ENCODE data around the gene ATP2B2.

ATP2B2 gene

DNA sequence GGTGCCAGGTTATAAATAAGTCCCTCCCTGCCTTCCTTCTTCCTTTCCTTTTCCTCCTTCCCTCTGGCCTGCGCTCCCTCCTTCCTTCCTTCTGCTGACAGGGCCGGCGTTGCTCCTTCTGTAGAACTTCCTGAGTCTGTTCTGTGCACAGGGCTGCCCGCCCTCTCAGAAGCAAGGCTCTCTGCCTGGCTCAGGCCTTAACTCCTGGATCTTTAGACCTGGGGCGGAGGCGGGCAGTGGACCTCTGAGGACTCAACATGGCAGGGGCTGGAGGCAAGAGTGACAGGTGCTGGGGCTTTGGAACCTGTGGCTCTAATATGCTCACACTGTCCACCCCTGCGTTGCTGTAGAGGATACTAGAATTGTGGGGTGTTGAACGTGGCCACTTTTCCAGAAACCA is 98.0 kb downstream of the ATP2B2 start:
- no peak for DNase-seq (ENCODE audit: low read depth in 1 of 2, low spot score in 1 of 2)
- TF ChIP-seq JUND (IDR thresholded peaks at IDR 0.05; ENCODE audit: low read depth), result no peak
- in situ Hi-C loops (cut with HindIII; ENCODE audit: low pct_unique_long_range_greater_than_20kb, low sequenced_read_pairs), result no loop called here

DNA sequence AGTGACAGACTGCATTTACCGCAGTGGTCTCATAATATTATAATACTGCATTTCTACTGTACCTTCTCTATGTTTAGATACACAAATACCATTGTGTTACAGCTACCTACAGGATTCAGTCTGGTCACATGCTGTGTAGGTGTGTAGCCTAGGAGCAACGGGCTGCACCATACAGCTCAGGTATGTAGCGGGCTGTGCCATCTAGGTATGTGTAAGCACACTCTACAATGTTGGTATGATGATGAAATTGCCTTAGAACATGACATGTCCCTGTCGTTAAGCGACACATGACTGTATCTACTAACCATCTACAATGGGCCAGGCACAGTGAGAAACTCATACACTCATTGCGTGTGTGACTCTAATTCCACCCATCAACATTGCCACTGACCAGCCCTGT is 99.0 kb downstream of the ATP2B2 start:
- in situ Hi-C loops (cut with HindIII; ENCODE audit: low pct_unique_long_range_greater_than_20kb, low sequenced_read_pairs), result no loop called here
- no peak for TF ChIP-seq JUND (IDR thresholded peaks at IDR 0.05; ENCODE audit: low read depth)
- no peak for DNase-seq (ENCODE audit: low read depth in 1 of 2, low spot score in 1 of 2)

DNA sequence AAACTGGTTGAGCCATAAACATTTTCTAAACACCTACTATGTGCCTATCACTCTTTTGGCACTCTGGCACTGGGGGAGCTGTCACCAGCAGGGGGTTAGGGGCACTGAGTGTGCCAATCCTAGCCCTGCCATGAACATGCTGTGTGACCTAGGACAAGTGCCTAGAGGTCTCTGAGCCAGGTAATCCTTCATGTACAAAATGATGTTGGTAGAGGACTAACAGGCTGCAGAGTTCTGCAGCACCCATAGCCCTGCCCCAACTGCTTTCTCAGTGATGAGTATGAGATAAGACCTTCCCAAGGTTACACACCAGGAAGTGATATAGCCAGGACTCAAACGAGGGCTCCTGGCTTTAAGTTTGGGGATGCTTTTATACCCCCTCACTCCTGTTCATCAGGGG is 99.6 kb downstream of the ATP2B2 start:
- in situ Hi-C loops (cut with HindIII; ENCODE audit: low pct_unique_long_range_greater_than_20kb, low sequenced_read_pairs), result no loop called here
- DNase-seq (ENCODE audit: low read depth in 1 of 2, low spot score in 1 of 2), result no peak
- TF ChIP-seq JUND (IDR thresholded peaks at IDR 0.05; ENCODE audit: low read depth), result no peak

DNA sequence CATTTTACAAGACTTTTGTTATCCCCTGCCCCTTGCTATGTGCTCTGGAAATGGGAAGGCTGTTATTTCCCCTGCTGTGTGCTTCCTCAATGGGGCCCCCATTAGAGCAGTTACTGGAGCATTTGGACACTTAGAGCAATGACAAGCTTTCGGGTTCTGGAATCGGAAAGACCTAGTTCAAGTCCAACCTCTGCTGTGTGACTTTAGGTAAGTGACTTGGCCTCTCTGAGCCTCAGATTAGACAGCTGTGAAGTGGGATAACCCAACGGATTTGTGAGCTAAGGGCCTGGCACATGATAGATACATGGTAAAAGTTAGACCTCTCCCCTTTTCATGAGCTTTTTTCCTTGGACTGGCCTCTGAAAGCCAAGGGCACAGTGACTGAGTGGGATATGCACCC is 100.5 kb downstream of the ATP2B2 start:
- no peak for DNase-seq (ENCODE audit: low read depth in 1 of 2, low spot score in 1 of 2)
- in situ Hi-C loops (cut with HindIII; ENCODE audit: low pct_unique_long_range_greater_than_20kb, low sequenced_read_pairs), result no loop called here

DNA sequence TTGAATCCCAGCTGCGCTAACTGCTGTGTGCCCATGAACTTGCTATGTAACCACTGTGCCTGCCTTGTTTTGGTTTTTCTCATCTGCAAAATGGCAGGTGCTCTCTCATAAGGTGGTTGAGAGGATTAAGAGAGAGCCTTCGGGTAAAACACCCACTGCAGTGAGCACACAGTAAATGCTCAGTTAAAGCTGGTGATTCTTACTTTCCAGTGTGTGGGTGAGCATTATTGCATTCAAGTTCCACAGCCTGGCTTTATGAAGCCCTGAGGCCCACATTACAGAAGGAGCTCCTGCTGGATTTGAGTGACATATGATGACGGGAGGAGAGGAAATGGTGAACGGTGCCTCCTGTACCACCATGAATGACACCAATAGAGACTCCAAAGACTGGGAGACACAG is 101.0 kb downstream of the ATP2B2 start:
- no peak for DNase-seq (ENCODE audit: low read depth in 1 of 2, low spot score in 1 of 2)
- TF ChIP-seq JUND (IDR thresholded peaks at IDR 0.05; ENCODE audit: low read depth), result no peak
- in situ Hi-C loops (cut with HindIII; ENCODE audit: low pct_unique_long_range_greater_than_20kb, low sequenced_read_pairs), result no loop called here

More for the DNA sequence above, 100.5 kb downstream of the ATP2B2 start:
- TF ChIP-seq JUND (IDR thresholded peaks at IDR 0.05; ENCODE audit: low read depth), result no peak

DNA sequence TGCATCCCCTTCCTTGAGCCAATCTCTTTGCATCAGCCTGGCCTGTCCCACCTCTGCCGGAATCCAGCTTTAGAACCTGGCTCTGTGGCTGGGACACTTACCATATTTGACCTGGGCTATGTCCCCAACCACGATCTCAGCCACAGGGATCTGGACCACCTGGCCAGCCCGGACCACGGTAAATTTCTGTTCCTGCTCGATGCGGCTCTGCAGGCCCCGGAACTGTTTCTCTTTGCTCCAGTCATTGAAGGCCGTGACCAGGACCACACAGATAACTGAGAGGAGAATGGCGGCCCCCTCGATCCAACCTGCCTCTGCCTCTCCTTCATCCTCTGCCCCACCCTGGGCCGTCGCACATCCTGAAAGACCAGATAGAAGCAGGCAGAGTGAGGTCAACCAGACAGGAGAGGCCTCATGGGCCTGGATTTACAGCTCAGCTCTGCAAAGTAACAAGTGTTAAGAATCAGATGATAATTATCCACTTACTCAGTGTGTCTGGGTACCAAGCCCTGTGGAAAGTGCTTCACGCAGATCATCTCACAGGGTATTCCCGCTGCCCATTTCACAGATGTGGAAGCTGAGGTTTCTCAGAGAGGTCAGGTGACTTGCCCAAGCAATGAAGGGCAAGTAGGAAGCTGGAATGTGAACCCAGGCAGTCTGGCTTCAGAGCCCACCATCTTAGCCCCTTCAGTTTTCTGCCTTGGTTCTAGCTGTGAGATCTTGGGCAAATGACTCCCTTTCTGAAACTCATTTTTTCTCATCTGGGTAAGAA is 103.2 kb downstream of the ATP2B2 start:
- in situ Hi-C loops (cut with HindIII; ENCODE audit: low pct_unique_long_range_greater_than_20kb, low sequenced_read_pairs), result no loop called here
- no peak for DNase-seq (ENCODE audit: low read depth in 1 of 2, low spot score in 1 of 2)
- no peak for TF ChIP-seq JUND (IDR thresholded peaks at IDR 0.05; ENCODE audit: low read depth)

DNA sequence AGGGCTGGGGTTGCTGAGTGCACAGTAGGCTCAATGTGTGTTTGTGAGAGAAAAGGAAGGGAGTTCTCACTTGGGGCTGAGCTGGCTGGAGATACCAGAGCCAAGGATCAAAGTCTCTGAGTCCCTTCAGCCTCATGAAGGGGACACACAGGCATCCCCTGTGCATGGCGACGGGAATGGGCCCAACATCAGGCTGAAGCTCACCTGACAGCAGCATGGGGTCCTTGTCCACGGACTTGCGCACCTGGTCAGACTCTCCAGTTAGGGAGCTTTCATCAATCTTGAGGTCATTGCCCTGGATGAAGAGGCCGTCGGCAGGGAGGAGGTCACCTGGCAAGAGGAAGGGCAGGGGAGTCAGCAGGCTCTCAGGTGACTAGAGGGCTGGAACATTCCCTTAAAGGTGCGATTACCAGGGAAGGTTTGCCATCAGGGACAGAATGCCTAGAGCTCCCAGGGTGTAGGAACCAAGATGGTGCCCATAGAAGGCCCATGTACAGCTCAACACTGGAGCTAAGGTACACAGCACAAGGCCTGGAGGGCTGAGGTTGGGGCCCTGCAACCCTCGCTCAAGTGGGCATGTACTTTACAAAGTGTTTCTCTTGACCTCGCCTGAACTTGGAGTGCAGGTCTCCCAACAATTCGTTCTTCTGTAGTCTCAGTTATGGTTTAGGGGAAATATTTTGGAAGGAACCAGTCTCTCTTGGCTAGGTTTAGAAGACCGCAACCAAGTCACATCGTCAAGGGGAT is 104.5 kb downstream of the ATP2B2 start:
- in situ Hi-C loops (cut with HindIII; ENCODE audit: low pct_unique_long_range_greater_than_20kb, low sequenced_read_pairs), result no loop called here
- no peak for TF ChIP-seq JUND (IDR thresholded peaks at IDR 0.05; ENCODE audit: low read depth)
- DNase-seq (ENCODE audit: low read depth in 1 of 2, low spot score in 1 of 2), result no peak

DNA sequence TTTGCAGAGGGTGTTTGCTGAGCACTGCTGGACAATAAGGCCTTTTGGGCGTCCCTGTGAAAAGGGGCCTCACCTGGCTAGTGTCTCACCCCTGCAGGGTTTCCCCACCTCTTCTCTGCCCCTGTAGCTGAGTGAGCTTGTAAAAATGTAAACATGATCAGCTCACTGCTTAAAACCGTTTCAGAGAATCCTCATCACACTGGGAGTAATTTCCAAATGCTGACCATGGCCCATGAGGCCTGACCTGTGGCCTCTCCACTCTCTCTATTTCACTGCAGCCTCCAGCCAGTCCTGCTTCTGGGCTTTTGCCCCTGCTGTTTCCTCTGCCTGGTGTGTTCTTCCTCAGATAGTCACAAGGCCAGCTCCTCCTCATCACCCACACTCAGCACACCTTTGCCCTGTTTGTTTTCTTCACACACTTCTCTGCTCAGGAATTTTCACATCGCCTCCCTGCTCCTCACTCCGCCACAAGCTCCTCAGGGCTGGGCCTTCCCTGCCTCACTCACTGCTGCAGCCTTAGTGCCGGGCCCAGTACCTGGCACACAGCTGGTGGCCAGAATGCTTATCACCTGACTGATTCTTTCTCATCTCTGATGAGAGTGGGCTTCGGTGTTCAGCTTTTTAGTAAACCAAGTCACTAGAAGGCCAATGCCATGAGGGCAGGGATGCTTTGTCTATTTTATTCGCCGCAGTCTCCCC is 105.2 kb downstream of the ATP2B2 start:
- no peak for TF ChIP-seq JUND (IDR thresholded peaks at IDR 0.05; ENCODE audit: low read depth)
- in situ Hi-C loops (cut with HindIII; ENCODE audit: low pct_unique_long_range_greater_than_20kb, low sequenced_read_pairs), result no loop called here
- DNase-seq (ENCODE audit: low read depth in 1 of 2, low spot score in 1 of 2), result no peak

DNA sequence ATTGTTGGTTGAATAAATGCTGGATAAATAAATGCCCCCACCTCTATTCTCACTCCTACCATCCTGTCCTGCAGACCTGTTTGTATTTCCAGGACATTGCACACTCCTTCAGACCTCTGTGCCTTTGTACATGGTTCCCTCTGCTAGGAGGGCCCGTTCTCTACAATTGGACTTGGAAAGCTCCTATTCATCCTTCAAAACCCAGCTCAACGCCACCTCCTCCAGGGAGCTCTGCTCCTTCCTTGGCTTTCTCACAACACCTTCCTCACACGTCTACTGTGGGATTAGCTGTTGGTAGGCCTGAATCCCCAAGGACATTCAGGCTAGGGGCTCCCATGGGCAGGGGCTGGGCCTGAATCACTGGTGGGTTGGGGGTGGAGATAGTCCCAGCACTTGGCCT is 105.8 kb downstream of the ATP2B2 start:
- no peak for TF ChIP-seq JUND (IDR thresholded peaks at IDR 0.05; ENCODE audit: low read depth)
- no peak for DNase-seq (ENCODE audit: low read depth in 1 of 2, low spot score in 1 of 2)
- in situ Hi-C loops (cut with HindIII; ENCODE audit: low pct_unique_long_range_greater_than_20kb, low sequenced_read_pairs), result no loop called here

DNA sequence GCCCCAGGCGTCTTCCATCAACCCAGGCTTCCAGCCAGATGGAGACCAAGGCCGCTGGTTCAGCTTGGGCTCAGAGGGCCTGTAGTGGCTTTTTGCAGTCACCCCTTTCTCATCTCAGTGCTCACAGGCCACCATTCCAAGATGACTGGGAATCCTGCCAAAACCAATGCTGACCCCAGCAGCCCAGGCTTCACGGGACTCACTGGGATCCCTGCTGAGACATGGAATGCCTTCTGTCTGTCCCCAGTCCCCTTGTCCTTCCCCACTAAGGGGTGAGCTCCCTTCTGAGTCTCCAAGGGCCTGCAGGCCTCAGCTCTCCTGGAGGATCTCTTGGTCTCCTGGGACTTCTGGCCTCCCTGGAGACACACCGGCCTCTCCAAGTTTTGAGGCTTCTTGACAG is 107.0 kb downstream of the ATP2B2 start:
- no peak for DNase-seq (ENCODE audit: low read depth in 1 of 2, low spot score in 1 of 2)
- in situ Hi-C loops (cut with HindIII; ENCODE audit: low pct_unique_long_range_greater_than_20kb, low sequenced_read_pairs), result no loop called here
- no peak for TF ChIP-seq JUND (IDR thresholded peaks at IDR 0.05; ENCODE audit: low read depth)

DNA sequence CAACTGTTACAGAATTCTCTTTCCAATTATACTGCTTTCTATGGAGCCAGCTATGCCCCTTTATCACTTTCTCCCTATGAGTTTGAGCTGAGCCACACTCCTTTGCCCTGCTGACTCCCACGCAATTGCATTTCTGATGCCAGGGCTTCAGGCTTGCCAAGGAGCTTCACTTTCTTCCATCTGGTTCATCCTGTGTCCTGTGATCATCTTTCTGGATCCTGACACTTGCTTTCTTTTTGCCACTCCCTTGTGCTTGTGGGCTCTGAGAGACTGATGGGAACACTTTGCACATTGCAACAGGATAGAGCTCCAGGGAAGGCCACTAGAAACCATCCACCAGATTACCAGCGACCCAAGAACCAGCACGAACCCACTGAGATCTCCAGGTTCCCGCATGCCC is 107.5 kb downstream of the ATP2B2 start:
- no peak for TF ChIP-seq JUND (IDR thresholded peaks at IDR 0.05; ENCODE audit: low read depth)
- no peak for DNase-seq (ENCODE audit: low read depth in 1 of 2, low spot score in 1 of 2)
- in situ Hi-C loops (cut with HindIII; ENCODE audit: low pct_unique_long_range_greater_than_20kb, low sequenced_read_pairs), result no loop called here

DNA sequence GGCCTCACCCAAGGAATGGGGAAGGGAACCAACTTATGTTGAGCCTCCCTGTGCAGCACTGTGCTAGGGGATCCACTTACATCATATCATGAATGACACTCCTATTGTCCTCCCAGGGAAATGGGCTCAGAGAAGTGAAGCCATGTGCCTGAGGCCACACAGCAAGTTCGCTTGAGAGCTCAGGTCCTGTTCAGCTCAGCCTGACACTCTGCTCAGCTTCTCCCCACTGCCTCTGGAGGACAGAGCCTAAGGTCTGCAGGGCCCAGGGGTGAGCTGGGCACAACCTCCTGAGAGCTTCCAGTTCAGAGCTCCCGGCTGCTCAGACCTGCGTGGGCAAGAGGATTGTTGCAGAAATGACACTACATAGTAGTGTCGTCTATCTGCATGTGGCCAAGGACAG is 108.5 kb downstream of the ATP2B2 start:
- DNase-seq (ENCODE audit: low read depth in 1 of 2, low spot score in 1 of 2), result no peak
- in situ Hi-C loops (cut with HindIII; ENCODE audit: low pct_unique_long_range_greater_than_20kb, low sequenced_read_pairs), result no loop called here
- TF ChIP-seq JUND (IDR thresholded peaks at IDR 0.05; ENCODE audit: low read depth), result no peak

DNA sequence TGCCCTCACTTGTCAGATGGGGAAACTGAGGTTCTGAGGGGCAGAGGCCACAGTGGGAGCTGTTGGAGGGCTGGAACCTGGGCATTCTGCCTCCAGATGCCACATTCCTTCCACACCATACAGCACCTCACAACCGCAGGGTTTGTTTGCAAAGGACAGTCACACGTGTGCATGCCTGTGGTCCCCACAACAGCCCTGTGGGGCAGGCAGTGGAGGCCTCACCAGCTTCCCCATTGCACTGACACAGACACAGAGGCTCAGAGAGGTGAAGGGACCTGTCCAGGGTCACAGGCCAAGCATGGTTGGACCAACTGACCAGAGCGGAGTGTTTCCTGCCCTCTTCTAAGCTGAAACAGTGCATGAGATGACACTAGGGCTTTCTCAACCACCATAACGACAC is 109.3 kb downstream of the ATP2B2 start:
- no peak for DNase-seq (ENCODE audit: low read depth in 1 of 2, low spot score in 1 of 2)
- in situ Hi-C loops (cut with HindIII; ENCODE audit: low pct_unique_long_range_greater_than_20kb, low sequenced_read_pairs), result no loop called here
- TF ChIP-seq JUND (IDR thresholded peaks at IDR 0.05; ENCODE audit: low read depth), result no peak

All from T47D (cell line).